HG03095 (cell line): ENCODE measurements around the gene RALGDS.
"Not testable (repeated sequence)": the region's sequence is repeated elsewhere in the genome, so short reads cannot be mapped to it uniquely, and the experiment has no call there.

Source experiments
- ATAC-seq: cut with Tn5 transposase; IDR thresholded peaks from one replicate; pipeline ENCODE4 v1.9.1; 2021; ENCODE audit warnings: moderate library complexity; ENCODE audit not compliant: unreplicated experiment

The RALGDS gene

DNA sequence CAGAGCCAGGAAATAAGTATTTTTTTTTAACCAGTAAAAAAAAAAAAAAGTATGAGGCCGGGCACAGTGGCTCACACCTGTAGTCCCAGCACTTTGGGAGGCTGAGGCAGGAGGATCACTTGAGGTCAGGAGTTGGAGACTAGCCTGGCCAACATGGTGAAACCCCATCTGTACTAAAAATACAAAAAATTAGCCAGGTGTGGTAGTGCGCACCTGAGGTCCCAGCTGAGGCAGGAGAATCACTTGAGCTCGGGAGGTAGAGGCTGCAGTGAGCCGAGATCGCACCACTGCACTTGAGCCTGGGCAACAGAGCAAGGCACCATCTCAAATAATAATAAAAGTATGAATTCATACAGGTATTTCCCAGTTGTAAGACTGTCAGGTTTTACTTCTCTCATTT lies 48.8 kb downstream of the RALGDS start:
- ATAC-seq, result not testable (repeated sequence)

DNA sequence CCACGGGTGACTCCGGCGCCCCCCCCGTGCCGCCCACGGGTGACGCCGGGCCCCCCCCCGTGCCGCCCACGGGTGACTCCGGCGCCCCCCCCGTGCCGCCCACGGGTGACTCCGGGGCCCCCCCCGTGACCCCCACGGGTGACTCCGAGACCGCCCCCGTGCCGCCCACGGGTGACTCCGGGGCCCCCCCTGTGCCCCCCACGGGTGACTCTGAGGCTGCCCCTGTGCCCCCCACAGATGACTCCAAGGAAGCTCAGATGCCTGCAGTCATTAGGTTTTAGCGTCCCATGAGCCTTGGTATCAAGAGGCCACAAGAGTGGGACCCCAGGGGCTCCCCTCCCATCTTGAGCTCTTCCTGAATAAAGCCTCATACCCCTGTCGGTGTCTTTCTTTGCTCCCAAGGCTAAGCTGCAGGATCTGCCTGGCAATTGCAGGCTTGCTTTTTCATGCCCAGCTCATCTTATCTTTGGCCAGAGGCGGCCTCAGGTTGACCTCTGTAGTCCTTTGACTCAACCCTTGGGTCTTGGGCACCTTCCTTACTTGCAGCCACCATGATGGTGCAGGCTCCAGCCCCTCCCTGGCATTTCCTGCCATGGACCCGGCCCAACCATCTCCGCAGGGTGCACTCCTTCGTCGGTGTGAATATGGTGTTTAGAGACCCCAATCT lies 49.4 kb downstream of the RALGDS start:
- no peak for ATAC-seq

GRCh38 chr9:133070985-133071384 lies 50.1 kb downstream of the RALGDS start:
- not testable (repeated sequence) for ATAC-seq

DNA sequence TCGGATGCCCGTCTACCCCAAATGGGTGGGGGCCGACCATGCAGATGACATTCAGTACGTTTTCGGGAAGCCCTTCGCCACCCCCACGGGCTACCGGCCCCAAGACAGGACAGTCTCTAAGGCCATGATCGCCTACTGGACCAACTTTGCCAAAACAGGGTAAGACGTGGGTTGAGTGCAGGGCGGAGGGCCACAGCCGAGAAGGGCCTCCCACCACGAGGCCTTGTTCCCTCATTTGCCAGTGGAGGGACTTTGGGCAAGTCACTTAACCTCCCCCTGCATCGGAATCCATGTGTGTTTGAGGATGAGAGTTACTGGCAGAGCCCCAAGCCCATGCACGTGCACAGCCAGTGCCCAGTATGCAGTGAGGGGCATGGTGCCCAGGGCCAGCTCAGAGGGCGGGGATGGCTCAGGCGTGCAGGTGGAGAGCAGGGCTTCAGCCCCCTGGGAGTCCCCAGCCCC lies 50.5 kb downstream of the RALGDS start:
- ATAC-seq, result not testable (repeated sequence)

DNA sequence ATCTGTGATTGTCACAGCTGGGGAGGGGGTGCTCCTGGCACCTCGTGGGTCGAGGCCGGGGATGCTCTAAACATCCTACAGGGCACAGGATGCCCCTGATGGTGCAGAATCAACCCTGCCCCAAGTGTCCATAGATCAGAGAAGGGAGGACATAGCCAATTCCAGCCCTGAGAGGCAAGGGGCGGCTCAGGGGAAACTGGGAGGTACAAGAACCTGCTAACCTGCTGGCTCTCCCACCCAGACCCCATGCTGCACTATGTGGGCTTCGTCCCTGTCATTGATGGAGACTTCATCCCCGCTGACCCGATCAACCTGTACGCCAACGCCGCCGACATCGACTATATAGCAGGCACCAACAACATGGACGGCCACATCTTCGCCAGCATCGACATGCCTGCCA lies 52.6 kb downstream of the RALGDS start:
- not testable (repeated sequence) for ATAC-seq

GRCh38 chr9:133067813-133068212 lies 53.2 kb downstream of the RALGDS start:
- ATAC-seq, result no peak

- no peak for ATAC-seq
Observed at GRCh38 chr9:133067006-133067405, 54.0 kb downstream of the RALGDS start.

DNA sequence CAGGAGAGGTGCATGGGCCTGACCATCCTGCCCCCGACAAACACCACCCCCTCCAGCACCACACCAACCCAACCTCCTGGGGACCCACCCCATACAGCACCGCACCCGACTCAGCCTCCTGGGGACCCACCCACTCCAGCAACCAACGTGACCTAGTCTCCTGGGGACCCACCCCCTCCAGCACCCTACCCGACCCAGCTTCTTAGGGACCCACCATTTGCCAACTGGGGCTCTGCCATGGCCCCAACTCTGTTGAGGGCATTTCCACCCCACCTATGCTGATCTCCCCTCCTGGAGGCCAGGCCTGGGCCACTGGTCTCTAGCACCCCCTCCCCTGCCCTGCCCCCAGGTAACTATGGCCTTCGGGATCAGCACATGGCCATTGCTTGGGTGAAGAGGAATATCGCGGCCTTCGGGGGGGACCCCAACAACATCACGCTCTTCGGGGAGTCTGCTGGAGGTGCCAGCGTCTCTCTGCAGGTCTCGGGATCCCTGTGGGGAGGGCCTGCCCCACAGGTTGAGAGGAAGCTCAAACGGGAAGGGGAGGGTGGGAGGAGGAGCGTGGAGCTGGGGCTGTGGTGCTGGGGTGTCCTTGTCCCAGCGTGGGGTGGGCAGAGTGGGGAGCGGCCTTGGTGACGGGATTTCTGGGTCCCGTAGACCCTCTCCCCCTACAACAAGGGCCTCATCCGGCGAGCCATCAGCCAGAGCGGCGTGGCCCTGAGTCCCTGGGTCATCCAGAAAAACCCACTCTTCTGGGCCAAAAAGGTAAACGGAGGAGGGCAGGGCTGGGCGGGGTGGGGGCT lies 54.7 kb downstream of the RALGDS start:
- ATAC-seq, result no peak

DNA sequence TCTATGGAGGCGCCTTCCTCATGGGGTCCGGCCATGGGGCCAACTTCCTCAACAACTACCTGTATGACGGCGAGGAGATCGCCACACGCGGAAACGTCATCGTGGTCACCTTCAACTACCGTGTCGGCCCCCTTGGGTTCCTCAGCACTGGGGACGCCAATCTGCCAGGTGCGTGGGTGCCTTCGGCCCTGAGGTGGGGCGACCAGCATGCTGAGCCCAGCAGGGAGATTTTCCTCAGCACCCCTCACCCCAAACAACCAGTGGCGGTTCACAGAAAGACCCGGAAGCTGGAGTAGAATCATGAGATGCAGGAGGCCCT lies 56.0 kb downstream of the RALGDS start:
- ATAC-seq, result no peak

- no peak for ATAC-seq
Observed at GRCh38 chr9:133064241-133065069, 56.6 kb downstream of the RALGDS start.

- no peak for ATAC-seq
Observed at GRCh38 chr9:133063500-133064231, 57.4 kb downstream of the RALGDS start.

DNA sequence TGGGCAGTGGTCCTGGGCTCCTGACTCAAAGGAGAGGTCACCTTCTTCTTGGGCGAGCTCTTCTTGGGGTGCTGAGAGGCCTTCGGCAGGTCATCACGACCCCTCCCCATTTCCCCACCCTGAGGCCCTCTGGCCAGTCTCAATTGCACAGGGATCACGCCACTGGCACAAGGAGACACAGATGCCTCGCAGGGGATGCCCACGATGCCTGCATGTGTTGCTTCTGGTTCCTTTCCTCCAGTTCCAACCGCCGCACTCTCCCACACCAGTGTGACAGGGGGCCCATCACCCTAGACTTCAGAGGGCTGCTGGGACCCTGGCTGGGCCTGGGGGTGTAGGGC lies 57.9 kb downstream of the RALGDS start:
- no peak for ATAC-seq

DNA sequence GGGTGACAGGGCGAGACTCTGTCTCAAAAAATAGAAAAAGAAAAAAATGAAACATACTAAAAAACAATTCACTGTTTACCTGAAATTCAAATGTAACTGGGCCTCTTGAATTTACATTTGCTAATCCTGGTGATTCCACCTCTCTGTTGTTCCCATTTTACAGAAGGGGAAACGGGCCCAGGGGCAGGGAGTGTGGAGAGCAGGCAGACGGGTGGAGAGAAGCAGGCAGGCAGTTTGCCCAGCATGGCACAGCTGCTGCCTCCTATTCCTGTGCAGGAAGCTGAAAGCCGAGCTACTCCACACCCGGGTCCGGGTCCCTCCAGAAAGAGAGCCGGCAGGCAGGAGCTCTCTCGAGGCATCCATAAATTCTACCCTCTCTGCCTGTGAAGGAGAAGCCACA lies 58.5 kb downstream of the RALGDS start:
- ATAC-seq, result not testable (repeated sequence)

- not testable (repeated sequence) for ATAC-seq
Observed at GRCh38 chr9:133061764-133062145, 59.3 kb downstream of the RALGDS start, which contains the start of gene CEL. TSS of gene CEL (plus strand) at chr9:133061981. CDS start at chr9:133062003, 22 bp downstream.

DNA sequence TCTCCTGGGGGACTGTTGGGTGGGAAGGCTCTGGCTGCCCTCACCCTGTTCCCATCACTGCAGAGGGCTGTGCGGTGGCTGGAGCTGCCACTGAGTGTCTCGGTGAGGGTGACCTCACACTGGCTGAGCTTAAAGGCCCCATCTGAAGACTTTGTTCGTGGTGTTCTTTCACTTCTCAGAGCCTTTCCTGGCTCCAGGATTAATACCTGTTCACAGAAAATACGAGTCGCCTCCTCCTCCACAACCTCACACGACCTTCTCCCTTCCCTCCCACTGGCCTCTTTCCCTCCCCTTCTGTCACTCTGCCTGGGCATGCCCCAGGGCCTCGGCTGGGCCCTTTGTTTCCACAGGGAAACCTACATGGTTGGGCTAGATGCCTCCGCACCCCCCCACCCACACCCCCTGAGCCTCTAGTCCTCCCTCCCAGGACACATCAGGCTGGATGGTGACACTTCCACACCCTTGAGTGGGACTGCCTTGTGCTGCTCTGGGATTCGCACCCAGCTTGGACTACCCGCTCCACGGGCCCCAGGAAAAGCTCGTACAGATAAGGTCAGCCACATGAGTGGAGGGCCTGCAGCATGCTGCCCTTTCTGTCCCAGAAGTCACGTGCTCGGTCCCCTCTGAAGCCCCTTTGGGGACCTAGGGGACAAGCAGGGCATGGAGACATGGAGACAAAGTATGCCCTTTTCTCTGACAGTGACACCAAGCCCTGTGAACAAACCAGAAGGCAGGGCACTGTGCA lies 59.8 kb downstream of the RALGDS start:
- not testable (repeated sequence) for ATAC-seq

- no peak for ATAC-seq
Observed at GRCh38 chr9:133060417-133060841, 60.6 kb downstream of the RALGDS start.

- ATAC-seq, result no peak
Observed at GRCh38 chr9:133059623-133060022, 61.4 kb downstream of the RALGDS start.

DNA sequence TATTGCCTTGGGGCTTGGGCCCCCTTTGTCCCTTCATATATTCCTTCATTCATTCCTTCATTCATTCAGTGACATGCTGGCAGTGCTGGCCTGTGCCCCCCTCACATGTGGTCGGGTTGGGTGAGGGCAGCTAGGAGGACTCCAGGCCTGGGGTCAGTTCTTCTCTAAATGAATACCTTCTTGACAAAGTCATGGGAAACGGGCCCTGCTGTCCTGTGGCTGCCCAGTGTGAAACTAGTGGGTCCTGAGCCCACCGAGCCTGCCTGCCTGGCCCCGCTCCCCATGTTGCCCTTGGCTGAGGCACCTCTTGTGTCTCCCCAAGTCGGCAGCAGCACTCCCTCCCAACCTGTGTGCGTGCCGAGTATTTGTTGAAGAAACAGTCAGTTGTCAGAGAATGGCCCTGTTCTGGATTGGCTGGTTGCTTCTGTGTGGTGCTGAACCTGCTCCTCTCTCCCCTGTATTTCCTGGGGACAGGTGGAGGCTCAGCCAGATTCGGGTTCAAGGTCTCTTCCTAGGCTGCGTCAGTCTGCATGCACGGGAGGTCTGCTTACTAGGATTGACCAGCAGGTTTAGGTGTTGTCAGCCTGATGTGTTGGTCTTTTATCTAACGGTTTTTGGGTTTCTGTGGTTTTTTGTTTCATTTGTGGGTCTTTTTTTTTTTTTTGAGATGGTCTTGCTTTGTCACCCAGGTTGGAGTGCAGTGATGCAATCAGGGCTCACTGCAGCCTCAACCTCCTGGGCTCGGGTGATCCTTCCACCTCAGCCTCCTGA lies 62.3 kb downstream of the RALGDS start:
- no peak for ATAC-seq

DNA sequence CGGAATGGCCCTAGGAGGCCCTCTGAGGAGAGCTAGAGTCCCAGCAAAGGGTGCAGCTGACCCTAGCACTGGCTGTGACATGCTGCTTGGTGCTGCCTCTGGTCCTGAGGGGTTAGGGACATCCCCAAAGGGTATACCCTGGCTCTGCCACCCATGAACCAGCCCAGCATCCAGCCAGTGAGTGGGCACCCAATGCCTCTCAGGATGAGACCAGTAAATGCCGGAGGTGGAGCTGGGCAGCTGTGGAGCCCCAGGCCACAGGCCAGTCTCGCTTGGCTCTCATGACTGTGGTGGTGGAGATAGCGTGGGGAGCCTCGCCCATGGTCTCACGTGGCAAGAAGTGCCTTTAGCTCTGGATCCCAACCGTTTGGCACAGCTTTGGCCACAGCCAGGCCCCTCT lies 63.0 kb downstream of the RALGDS start:
- ATAC-seq, result no peak
